IPS-18a (cell line): ENCODE measurements around the gene OTOA.
"Not testable (repeated sequence)": the region's sequence is repeated elsewhere in the genome, so short reads cannot be mapped to it uniquely, and the experiment has no call there.

Experiments used
- H3K27ac ChIP-seq: one replicate; pipeline ENCODE4 v1.5.1; 2013; ENCODE audit warnings: low read length
- H3K27me3 ChIP-seq: one replicate; pipeline ENCODE4 v1.6.1; 2013; ENCODE audit warnings: mild to moderate bottlenecking, low read length; ENCODE audit not compliant: control insufficient read depth, insufficient read depth
- H3K36me3 ChIP-seq: one replicate; pipeline ENCODE4 v1.6.1; 2013; ENCODE audit warnings: low read depth, low read length; ENCODE audit not compliant: control insufficient read depth
- H3K4me1 ChIP-seq: one replicate; pipeline ENCODE4 v1.6.1; 2013; ENCODE audit warnings: low read depth, low read length; ENCODE audit not compliant: control insufficient read depth
- H3K4me3 ChIP-seq: one replicate; pipeline ENCODE4 v1.5.1; 2013; ENCODE audit warnings: low read length
- H3K9ac ChIP-seq: one replicate; pipeline ENCODE4 v1.6.1; 2013; ENCODE audit warnings: mild to moderate bottlenecking, low read length, moderate library complexity
- H3K9me3 ChIP-seq: one replicate; pipeline ENCODE4 v1.6.1; 2013; ENCODE audit warnings: low read depth, low read length; ENCODE audit not compliant: control insufficient read depth

Gene OTOA

DNA sequence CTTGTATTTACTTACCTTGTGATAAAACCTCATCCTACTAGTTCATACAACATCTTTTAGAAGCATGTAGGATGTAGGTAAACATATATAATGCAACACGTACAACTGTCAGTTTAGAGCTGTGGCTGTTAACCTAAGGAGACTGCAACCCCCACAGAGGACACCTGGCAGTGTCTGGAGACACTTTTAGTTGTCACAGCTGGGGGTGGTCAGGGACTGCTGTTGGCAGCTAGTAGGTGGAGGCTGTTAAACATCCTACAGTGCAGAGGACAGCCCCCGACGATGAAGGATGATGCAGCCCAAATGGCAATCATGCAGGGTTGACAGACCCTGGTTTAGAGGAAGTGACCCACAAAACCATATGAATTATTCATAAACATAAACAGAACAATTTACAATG, 134.8 kb downstream of the OTOA start:
- H3K27me3 ChIP-seq, H3K4me3 ChIP-seq, H3K27ac ChIP-seq, H3K9me3 ChIP-seq, H3K36me3 ChIP-seq, H3K4me1 ChIP-seq, H3K9ac ChIP-seq: not testable (repeated sequence)

DNA sequence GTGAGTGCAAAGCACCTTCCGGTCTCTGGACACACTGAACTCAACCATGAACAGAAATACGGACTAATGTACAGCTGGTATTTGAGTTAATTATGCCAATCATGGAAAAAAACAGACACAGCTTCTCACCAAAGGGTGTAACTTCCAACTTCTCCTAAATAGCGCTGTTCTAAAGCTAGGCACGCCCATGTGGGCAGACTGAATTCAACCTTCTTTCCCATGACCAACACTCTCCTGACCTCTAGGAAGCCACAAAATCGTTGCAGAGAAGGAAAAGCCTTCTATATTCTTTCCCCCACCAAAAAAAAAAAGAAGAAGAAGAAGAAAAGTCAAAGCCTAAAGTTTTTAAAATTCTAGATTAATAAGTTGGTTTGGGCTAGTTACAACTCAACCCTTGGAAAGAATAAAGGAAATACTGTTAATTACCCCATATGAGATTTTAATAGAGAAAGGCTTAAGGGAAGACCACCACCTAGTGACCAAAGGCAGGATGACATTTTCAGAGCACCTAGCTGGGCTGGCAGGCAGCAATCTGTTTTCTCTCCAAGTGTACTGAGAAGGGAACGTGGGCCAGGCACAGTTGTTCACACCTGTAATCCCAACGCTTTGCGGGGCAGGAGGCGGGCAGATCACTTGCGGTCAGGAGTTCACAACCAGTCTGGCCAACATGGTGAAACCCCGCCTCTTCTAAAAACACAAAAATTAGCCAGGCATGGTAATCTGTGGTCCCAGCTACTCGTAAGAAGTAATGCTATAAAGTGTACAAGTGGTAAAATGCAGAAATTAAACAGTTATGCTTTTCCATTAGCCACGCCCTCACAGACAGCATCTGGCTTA, 138.0 kb downstream of the OTOA start:
- H3K4me3 ChIP-seq, H3K9me3 ChIP-seq, H3K36me3 ChIP-seq, H3K9ac ChIP-seq, H3K4me1 ChIP-seq, H3K27me3 ChIP-seq, H3K27ac ChIP-seq: not testable (repeated sequence)

- not testable (repeated sequence) for H3K27ac ChIP-seq, H3K4me1 ChIP-seq, H3K36me3 ChIP-seq, H3K27me3 ChIP-seq, H3K9ac ChIP-seq, H3K4me3 ChIP-seq, H3K9me3 ChIP-seq
Measured at GRCh38 chr16:21802375-21802663, 138.6 kb downstream of the OTOA start.
